Transverse colon (tissue), 4 donors: Measurements from ENCODE around the gene UNK. TPM values are rescaled to one million over a fixed set of nuclear protein-coding genes. Genes with fewer than 3 reads are reported as not detected.
A peak's percentile ranks its signal among the peaks of the same experiment; 100 is the strongest.

ENCODE experiments used
- DNase-seq: peaks from one replicate; pipeline ENCODE4 v3.0.0-alpha.2; 2019
- H3K27ac ChIP-seq, 4 donors: fragments of 200-600 bp; sonication (generic); 2 replicates each; pipeline ENCODE4 v1.5.1; 2016 to 2018; ENCODE audit warnings: inconsistent platforms in 4 of 4
- H3K27me3 ChIP-seq: fragments of 200-600 bp; sonication (generic); 2 replicates; pipeline ENCODE4 v1.5.1; 2017; ENCODE audit warnings: inconsistent platforms
- H3K36me3 ChIP-seq, 4 donors: fragments of 200-600 bp; sonication (generic); 2 replicates each; pipeline ENCODE4 v1.5.1; 2017 to 2019; ENCODE audit warnings: inconsistent platforms in 4 of 4
- H3K4me1 ChIP-seq, 4 donors: fragments of 200-600 bp; sonication (generic); 2 replicates each; pipeline ENCODE4 v1.5.1; 2017 to 2020; ENCODE audit warnings: inconsistent platforms in 4 of 4
- H3K4me3 ChIP-seq, 4 donors: fragments of 200-600 bp; sonication (generic); 1 replicate in 1 of 4; 2 replicates in 3 of 4; pipeline versions ENCODE4 v1.5.1 to v1.6.1; 2017 to 2019; ENCODE audit warnings: inconsistent platforms in 4 of 4
- H3K9me3 ChIP-seq, 2 donors: fragments of 200-600 bp; sonication (generic); 2 replicates each; pipeline ENCODE4 v1.5.1; 2017 to 2019; ENCODE audit warnings: inconsistent platforms in 2 of 2
- EP300 ChIP-seq: sonication (generic); formaldehyde crosslinking; IDR thresholded peaks from one replicate; pipeline ENCODE4 v1.6.1; 2017; ENCODE audit warnings: antibody characterized with exemption, low read depth
- POLR2A ChIP-seq: fragments of 450-650 bp; IDR thresholded peaks from one replicate; pipeline ENCODE4 v1.6.1; 2016; ENCODE audit warnings: antibody characterized with exemption, mild to moderate bottlenecking, moderate library complexity
- POLR2AphosphoS5 ChIP-seq, 3 donors: sonication (generic); formaldehyde crosslinking; IDR thresholded peaks; one replicate each; pipeline ENCODE4 v1.6.1; 2016; ENCODE audit warnings: antibody characterized with exemption in 3 of 3
- WGBS, 2 donors: methylation state at CpG; one replicate each; pipeline ENCODE4 v1.1.5; 2018; ENCODE audit warnings: low coverage in 1 of 2; 5-methylcytosine and 5-hydroxymethylcytosine counted together
- in situ Hi-C, 4 donors: fragments of 200-750 bp; cut with MboI; loops; one replicate each; pipeline versions ENCODE4 v1.15.0 to v1.15.1; 2017; ENCODE audit warnings: low sequenced_read_pairs in 3 of 4, low pct_ligation_motif_present in 1 of 4, low pct_unique_long_range_greater_than_20kb in 1 of 4
- intact Hi-C: fragments of 100-400 bp; cut with DNase I; formaldehyde crosslinking; loops from one replicate; pipeline ENCODE4 v1.15.1; 2023; ENCODE audit warnings: low total_unique reads
- total RNA-seq, 4 donors: library from RNA; depleted of rRNA; stranded (reverse); fragments of >200 nt; gene quantifications; one replicate each; pipeline ENCODE4 v1.1.0, GENCODE V29; 2016
- TF ChIP-seq, protein P1 (sequence below), 5 experiments: fragments of 200-600 bp in 3 of 5; fragments of 450-650 bp in 2 of 5; sonication (generic) in 3 of 5; IDR thresholded peaks; 1 replicate in 2 of 5; 2 replicates in 3 of 5; pipeline ENCODE4 v1.5.1; 2016 to 2017; ENCODE audit warnings: antibody characterized with exemption in 5 of 5, inconsistent platforms in 3 of 5, mild to moderate bottlenecking in 2 of 5, moderate library complexity in 1 of 5

UNK gene
- total RNA-seq, 4 donors from 2014 or later, result 24.0 to 99.1 (median 63.1) TPM

DNA sequence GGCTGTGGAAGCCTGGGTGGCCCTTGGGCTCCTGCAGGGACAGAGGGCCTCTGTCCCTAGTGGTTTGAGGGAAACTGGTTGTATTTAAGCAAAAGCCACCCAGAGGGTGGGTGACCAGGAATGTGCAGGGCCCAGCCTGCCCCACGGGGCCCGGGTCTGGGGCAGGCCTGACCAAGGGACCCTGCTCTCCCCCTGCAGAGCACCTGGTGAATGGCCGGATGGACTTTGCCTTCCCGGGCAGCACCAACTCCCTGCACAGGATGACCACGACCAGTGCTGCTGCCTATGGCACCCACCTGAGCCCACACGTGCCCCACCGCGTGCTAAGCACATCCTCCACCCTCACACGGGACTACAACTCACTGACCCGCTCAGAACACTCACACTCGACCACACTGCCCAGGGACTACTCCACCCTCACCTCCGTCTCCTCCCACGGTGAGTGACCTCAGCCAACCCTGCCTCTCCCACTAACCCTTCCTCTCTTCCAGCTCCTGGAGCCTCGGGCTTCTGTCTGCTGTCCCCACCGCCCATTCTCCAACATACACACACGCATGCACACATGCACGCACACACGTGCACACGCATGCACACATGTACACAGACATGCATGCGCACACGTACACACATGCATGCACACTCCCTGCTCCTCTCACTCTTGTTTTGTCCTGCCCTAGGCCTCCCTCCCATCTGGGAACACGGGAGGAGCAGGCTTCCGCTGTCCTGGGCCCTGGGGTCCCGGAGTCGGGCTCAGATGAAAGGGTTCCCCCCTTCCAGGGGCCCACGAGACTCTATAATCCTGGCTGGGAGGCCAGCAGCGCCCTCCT, 30.0 kb upstream of the UNK start:
- WGBS, 2 donors, result 50 to 82% methylated on average over 2 to 27 of the region's 27 CpGs
- in situ Hi-C loops (loop anchor here in 1 of 4 donors (25.0 kb wide), 1 partner anchor 133 kb away; the partner anchor contains the start of genes TRIM47 and TRIM65), intact Hi-C loops (loop anchor here (5.0 to 10.0 kb wide), 2 partner anchors 70 to 82 kb away; no protein-coding TSS in a partner anchor)
- no peak for TF ChIP-seq POLR2AphosphoS5 (IDR thresholded peaks at IDR 0.05)
- Histone ChIP-seq H3K27me3 (no peaks in the 10 kb centered on the region), H3K27ac (peak overlapping the region; percentile 49 to 58 (median 54)), H3K4me3 (peak overlapping the region in 1 of 4 donors; percentile 48), H3K4me1 (peaks cover 0 to 14% (median 7%) of the 10 kb centered on the region in 4 donors), H3K36me3 (peaks cover 0 to 12% (median 2%) of the 10 kb centered on the region in 4 donors), H3K9me3 (no peaks in the 10 kb centered on the region)
- no peak for DNase-seq

DNA sequence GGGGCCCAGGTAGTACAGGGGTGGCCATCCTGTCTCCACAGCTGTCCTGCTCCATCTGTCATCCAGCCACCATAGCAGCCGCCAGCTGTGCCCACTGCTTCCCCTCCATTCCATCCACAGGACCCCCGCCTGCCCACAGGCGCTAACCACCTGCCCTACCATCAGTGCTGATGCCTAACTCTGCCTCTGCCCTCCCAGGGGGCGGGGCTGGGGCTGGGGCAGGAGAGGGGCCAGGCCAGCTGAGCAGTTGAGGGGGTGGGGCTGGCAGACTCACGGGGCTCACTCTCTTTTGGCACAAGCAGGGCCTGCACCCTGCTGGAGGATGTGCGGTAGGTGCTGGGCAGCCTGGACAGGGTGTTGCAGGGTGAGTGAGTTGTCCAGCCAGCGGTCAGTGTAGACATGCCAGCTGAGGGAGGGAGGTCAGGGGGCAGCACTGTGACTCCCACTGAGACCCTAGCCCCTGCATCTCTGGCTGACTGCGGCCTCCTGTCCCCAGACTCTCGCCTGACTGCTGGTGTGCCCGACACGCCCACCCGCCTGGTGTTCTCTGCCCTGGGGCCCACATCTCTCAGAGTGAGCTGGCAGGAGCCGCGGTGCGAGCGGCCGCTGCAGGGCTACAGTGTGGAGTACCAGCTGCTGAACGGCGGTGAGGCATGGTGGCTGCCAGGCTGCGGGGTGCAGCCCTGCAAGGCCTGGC, 29.3 kb upstream of the UNK start:
- H3K9me3 ChIP-seq, result no peaks in the 10 kb centered on the region
- no peak for DNase-seq
- H3K4me3 ChIP-seq, result no peak overlapping the region
- H3K27me3 ChIP-seq, result no peaks in the 10 kb centered on the region
- H3K27ac ChIP-seq, result no peak overlapping the region
- in situ Hi-C loops (loop anchor here in 1 of 4 donors (25.0 kb wide), 1 partner anchor 132 kb away; the partner anchor contains the start of genes TRIM47 and TRIM65), intact Hi-C loops (loop anchor here (10.0 kb wide), 1 partner anchor 69 kb away; no protein-coding TSS in a partner anchor)
- no peak for TF ChIP-seq EP300
- TF ChIP-seq, protein P1, sequence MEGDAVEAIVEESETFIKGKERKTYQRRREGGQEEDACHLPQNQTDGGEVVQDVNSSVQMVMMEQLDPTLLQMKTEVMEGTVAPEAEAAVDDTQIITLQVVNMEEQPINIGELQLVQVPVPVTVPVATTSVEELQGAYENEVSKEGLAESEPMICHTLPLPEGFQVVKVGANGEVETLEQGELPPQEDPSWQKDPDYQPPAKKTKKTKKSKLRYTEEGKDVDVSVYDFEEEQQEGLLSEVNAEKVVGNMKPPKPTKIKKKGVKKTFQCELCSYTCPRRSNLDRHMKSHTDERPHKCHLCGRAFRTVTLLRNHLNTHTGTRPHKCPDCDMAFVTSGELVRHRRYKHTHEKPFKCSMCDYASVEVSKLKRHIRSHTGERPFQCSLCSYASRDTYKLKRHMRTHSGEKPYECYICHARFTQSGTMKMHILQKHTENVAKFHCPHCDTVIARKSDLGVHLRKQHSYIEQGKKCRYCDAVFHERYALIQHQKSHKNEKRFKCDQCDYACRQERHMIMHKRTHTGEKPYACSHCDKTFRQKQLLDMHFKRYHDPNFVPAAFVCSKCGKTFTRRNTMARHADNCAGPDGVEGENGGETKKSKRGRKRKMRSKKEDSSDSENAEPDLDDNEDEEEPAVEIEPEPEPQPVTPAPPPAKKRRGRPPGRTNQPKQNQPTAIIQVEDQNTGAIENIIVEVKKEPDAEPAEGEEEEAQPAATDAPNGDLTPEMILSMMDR (IDR thresholded peaks at IDR 0.05), result no peak
- no peak for TF ChIP-seq POLR2A
- TF ChIP-seq POLR2AphosphoS5 (IDR thresholded peaks at IDR 0.05), result no peak
- peaks cover 0 to 14% (median 6%) of the 10 kb centered on the region in 4 donors for H3K4me1 ChIP-seq
- WGBS, 2 donors, result 76% methylated on average over 16 of the region's 20 CpGs; no CpG with 5 or more reads in 1 of the 2 donors
- peaks cover 0 to 12% (median 2%) of the 10 kb centered on the region in 4 donors for H3K36me3 ChIP-seq

DNA sequence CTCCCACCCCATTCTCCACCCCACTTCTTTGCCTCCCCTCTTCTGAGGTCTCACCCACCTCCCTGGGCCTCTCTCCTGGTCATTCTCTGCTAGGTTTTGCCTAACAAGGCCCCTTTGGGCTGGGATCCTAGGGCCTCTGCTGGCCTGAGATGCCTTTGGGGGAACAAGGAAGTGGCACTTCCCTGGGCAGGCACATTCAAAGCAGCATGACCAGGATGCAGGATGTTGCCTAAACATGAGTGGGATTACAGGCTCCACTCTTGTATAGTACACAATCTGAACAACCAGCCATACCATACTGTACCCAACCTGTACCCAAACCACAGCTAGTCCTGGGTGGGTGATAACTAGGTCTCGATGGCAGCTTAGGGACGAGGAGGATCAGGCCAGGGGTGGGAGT, 28.6 kb upstream of the UNK start:
- Histone ChIP-seq H3K36me3 (peaks cover 0 to 8% (median 2%) of the 10 kb centered on the region in 4 donors), H3K4me1 (peaks cover 0 to 14% (median 6%) of the 10 kb centered on the region in 4 donors), H3K9me3 (no peaks in the 10 kb centered on the region), H3K27ac (no peak overlapping the region), H3K4me3 (no peak overlapping the region), H3K27me3 (no peaks in the 10 kb centered on the region)
- WGBS, 2 donors, result 100% methylated on average over 2 of the region's 2 CpGs; no CpG with 5 or more reads in 1 of the 2 donors
- no peak for DNase-seq
- TF ChIP-seq POLR2A (no peak), EP300 (no peak), POLR2AphosphoS5 (IDR thresholded peaks at IDR 0.05) (no peak)
- TF ChIP-seq, protein P1 (IDR thresholded peaks at IDR 0.05), result no peak
- in situ Hi-C loops (loop anchor here in 1 of 4 donors (25.0 kb wide), 1 partner anchor 131 kb away; the partner anchor contains the start of genes TRIM47 and TRIM65), intact Hi-C loops (loop anchor here (10.0 kb wide), 1 partner anchor 69 kb away; no protein-coding TSS in a partner anchor)

DNA sequence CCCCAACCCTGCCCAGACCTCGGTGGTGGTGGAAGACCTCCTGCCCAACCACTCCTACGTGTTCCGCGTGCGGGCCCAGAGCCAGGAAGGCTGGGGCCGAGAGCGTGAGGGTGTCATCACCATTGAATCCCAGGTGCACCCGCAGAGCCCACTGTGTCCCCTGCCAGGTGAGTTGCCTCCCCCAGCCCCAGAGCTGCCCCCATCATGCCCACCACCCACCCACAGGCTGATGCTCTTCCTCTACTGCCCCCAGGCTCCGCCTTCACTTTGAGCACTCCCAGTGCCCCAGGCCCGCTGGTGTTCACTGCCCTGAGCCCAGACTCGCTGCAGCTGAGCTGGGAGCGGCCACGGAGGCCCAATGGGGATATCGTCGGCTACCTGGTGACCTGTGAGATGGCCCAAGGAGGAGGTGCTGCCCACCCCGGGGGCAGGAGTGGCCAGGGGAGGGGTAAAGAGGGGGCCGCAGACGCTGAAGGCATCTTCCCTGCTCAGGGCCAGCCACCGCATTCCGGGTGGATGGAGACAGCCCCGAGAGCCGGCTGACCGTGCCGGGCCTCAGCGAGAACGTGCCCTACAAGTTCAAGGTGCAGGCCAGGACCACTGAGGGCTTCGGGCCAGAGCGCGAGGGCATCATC, 28.0 kb upstream of the UNK start:
- Histone ChIP-seq H3K4me3 (no peak overlapping the region), H3K4me1 (peaks cover 0 to 14% (median 6%) of the 10 kb centered on the region in 4 donors), H3K9me3 (no peaks in the 10 kb centered on the region), H3K27me3 (no peaks in the 10 kb centered on the region), H3K36me3 (peaks cover 0 to 8% (median 2%) of the 10 kb centered on the region in 4 donors), H3K27ac (no peak overlapping the region)
- TF ChIP-seq POLR2AphosphoS5 (IDR thresholded peaks at IDR 0.05), result no peak
- TF ChIP-seq, protein P1 (IDR thresholded peaks at IDR 0.05), result no peak
- TF ChIP-seq EP300, result no peak
- TF ChIP-seq POLR2A, result no peak
- DNase-seq, result no peak
- intact Hi-C loops, result loop anchor here (10.0 kb wide), 1 partner anchor 68 kb away; no protein-coding TSS in a partner anchor
- in situ Hi-C loops, result loop anchor here in 1 of 4 donors (25.0 kb wide), 1 partner anchor 131 kb away; the partner anchor contains the start of genes TRIM47 and TRIM65
- 89% methylated on average over 21 of the region's 29 CpGs; no CpG with 5 or more reads in 1 of the 2 donors for WGBS, 2 donors
